Neuronal stem cell (in vitro differentiated cells): ENCODE measurements around the gene RPP30.
A peak's percentile ranks its signal among the peaks of the same experiment; 100 is the strongest.

Experiments
- DNase-seq: peaks from one replicate; pipeline ENCODE4 v3.0.0-alpha.2; 2013; ENCODE audit warnings: low spot score
- H2AFZ ChIP-seq: one replicate; pipeline ENCODE4 v1.6.1; 2013; ENCODE audit warnings: mild to moderate bottlenecking, low read length, inconsistent platforms
- H2AK5ac ChIP-seq: 2 replicates; pipeline ENCODE4 v1.6.1; 2013; ENCODE audit warnings: low read depth, mild to moderate bottlenecking, inconsistent platforms, low read length, moderate library complexity, mixed read lengths
- H2BK120ac ChIP-seq: 2 replicates; pipeline ENCODE4 v1.6.1; 2013; ENCODE audit warnings: low read depth, mild to moderate bottlenecking, inconsistent platforms, low read length, moderate library complexity, mixed read lengths
- H2BK12ac ChIP-seq: one replicate; pipeline ENCODE4 v1.6.1; 2013; ENCODE audit warnings: low read length, inconsistent platforms
- H2BK15ac ChIP-seq: 2 replicates; pipeline ENCODE4 v1.6.1; 2013; ENCODE audit warnings: mild to moderate bottlenecking, low read length, inconsistent platforms, mixed read lengths
- H2BK5ac ChIP-seq: one replicate; pipeline ENCODE4 v1.6.1; 2013; ENCODE audit warnings: inconsistent platforms, mild to moderate bottlenecking, low read length, moderate library complexity
- H3K14ac ChIP-seq: one replicate; pipeline ENCODE4 v1.6.1; 2013; ENCODE audit warnings: low read length, inconsistent platforms
- H3K18ac ChIP-seq: 2 replicates; pipeline ENCODE4 v1.6.1; 2013; ENCODE audit warnings: low read length, inconsistent platforms
- H3K23ac ChIP-seq: 2 replicates; pipeline ENCODE4 v1.6.1; 2013; ENCODE audit warnings: low read depth, mild to moderate bottlenecking, mixed read lengths, low read length, inconsistent platforms; ENCODE audit not compliant: poor library complexity
- H3K27ac ChIP-seq: replicated peaks from 3 replicates; pipeline ENCODE4 v1.5.1; 2013; ENCODE audit warnings: low read length, inconsistent platforms
- H3K27me3 ChIP-seq, 3 experiments: 2 replicates each; pipeline ENCODE4 v1.6.1; 2013; ENCODE audit warnings: low read length in 3 of 3, mild to moderate bottlenecking in 2 of 3, inconsistent platforms in 1 of 3, low read depth in 1 of 3, mixed read lengths in 1 of 3, moderate library complexity in 1 of 3; ENCODE audit not compliant: control insufficient read depth in 3 of 3, insufficient read depth in 3 of 3
- H3K36me3 ChIP-seq, 2 donors: replicated peaks in 1 of 2; 2 replicates each; pipeline ENCODE4 v1.6.1; 2013; ENCODE audit warnings: low read length in 2 of 2; ENCODE audit not compliant: control insufficient read depth in 2 of 2, insufficient read depth in 2 of 2
- H3K4ac ChIP-seq: 2 replicates; pipeline ENCODE4 v1.6.1; 2013; ENCODE audit warnings: inconsistent platforms, mild to moderate bottlenecking, low read length, moderate library complexity
- H3K4me1 ChIP-seq, 2 donors: 1 replicate in 1 of 2; 2 replicates in 1 of 2; pipeline ENCODE4 v1.6.1; 2013; ENCODE audit warnings: low read length in 2 of 2, low read depth in 1 of 2; ENCODE audit not compliant: control insufficient read depth in 2 of 2, insufficient read depth in 1 of 2
- H3K4me2 ChIP-seq: one replicate; pipeline ENCODE4 v1.6.1; 2013; ENCODE audit warnings: mild to moderate bottlenecking, low read length, inconsistent platforms; ENCODE audit not compliant: insufficient read depth, poor library complexity, severe bottlenecking
- H3K4me3 ChIP-seq, 2 donors: 2 replicates each; pipeline ENCODE4 v1.5.1; 2013; ENCODE audit warnings: low read length in 2 of 2, mild to moderate bottlenecking in 2 of 2, inconsistent platforms in 1 of 2, moderate library complexity in 1 of 2
- H3K79me1 ChIP-seq: one replicate; pipeline ENCODE4 v1.6.1; 2013; ENCODE audit warnings: low read depth, mild to moderate bottlenecking, inconsistent platforms, low read length, moderate library complexity
- H3K9ac ChIP-seq: one replicate; pipeline ENCODE4 v1.6.1; 2013; ENCODE audit warnings: mild to moderate bottlenecking, low read depth, low read length, inconsistent platforms; ENCODE audit not compliant: poor library complexity
- H3K9me3 ChIP-seq, 2 donors: replicated peaks in 1 of 2; 2 replicates each; pipeline versions ENCODE3 to v1.6.1; 2013; ENCODE audit warnings: low read length in 2 of 2, mild to moderate bottlenecking in 2 of 2, inconsistent platforms in 1 of 2, low read depth in 1 of 2, mixed read lengths in 1 of 2, moderate library complexity in 1 of 2; ENCODE audit not compliant: control insufficient read depth in 2 of 2, insufficient read depth in 1 of 2
- H4K8ac ChIP-seq: one replicate; pipeline ENCODE4 v1.6.1; 2013; ENCODE audit warnings: low read depth, mild to moderate bottlenecking, inconsistent platforms, low read length, moderate library complexity
- H4K91ac ChIP-seq: one replicate; pipeline ENCODE4 v1.6.1; 2013; ENCODE audit warnings: low read length, low read depth, mild to moderate bottlenecking, inconsistent platforms; ENCODE audit not compliant: poor library complexity
- WGBS, 2 donors: extraction: QIAGEN DNeasy Blood & Tissue Kit; methylation state at CpG; one replicate each; pipeline ENCODE4 v1.1.7; 2013; ENCODE audit warnings: missing lambda C conversion rate in 2 of 2, mixed read lengths in 1 of 2; ENCODE audit not compliant: insufficient read length in 2 of 2, insufficient replicate concordance in 1 of 2; ENCODE audit errors: extremely low coverage in 2 of 2; 5-methylcytosine and 5-hydroxymethylcytosine counted together

Gene RPP30

GRCh38 chr10:90930070-90930837 lies 58.5 kb downstream of the RPP30 start:
- H3K4ac ChIP-seq, result no peak overlapping the region
- no peak overlapping the region for H2BK15ac ChIP-seq
- H3K14ac ChIP-seq, result no peak overlapping the region
- DNase-seq, result peak; percentile 27
- H4K91ac ChIP-seq, result no peak overlapping the region
- H3K4me3 ChIP-seq, result no peak overlapping the region
- peak overlapping the region; percentile 7 for H3K9ac ChIP-seq
- no peaks in the 10 kb centered on the region for H3K9me3 ChIP-seq
- no peak overlapping the region for H2BK12ac ChIP-seq
- no peak overlapping the region for H3K23ac ChIP-seq
- peaks cover 13 to 18% of the 10 kb centered on the region in 2 donors for H3K4me1 ChIP-seq
- no peaks in the 10 kb centered on the region for H3K36me3 ChIP-seq
- H2AK5ac ChIP-seq, result no peak overlapping the region
- no peaks in the 10 kb centered on the region for H3K27me3 ChIP-seq
- H3K4me2 ChIP-seq, result peak overlapping the region; percentile 29
- H2AFZ ChIP-seq, result peak overlapping the region; percentile 88
- no peak overlapping the region for H2BK120ac ChIP-seq
- WGBS, 2 donors, result 100% methylated on average over 1 of the region's 5 CpGs; no CpG with 5 or more reads in 1 of the 2 donors
- H3K27ac ChIP-seq, result peak overlapping the region; percentile 65
- no peak overlapping the region for H2BK5ac ChIP-seq
- no peaks in the 10 kb centered on the region for H3K79me1 ChIP-seq
- peak overlapping the region; percentile 44 for H3K18ac ChIP-seq
- H4K8ac ChIP-seq, result no peak overlapping the region

GRCh38 chr10:90930971-90931871 lies 59.4 kb downstream of the RPP30 start:
- H3K18ac ChIP-seq, result no peak overlapping the region
- no peak overlapping the region for H3K27ac ChIP-seq
- no peaks in the 10 kb centered on the region for H3K79me1 ChIP-seq
- H3K36me3 ChIP-seq, result no peaks in the 10 kb centered on the region
- no peak overlapping the region for H2BK12ac ChIP-seq
- H4K8ac ChIP-seq, result no peak overlapping the region
- no peak overlapping the region for H2BK5ac ChIP-seq
- H3K9ac ChIP-seq, result no peak overlapping the region
- no peak overlapping the region for H2BK15ac ChIP-seq
- no peak overlapping the region for H3K4ac ChIP-seq
- H3K23ac ChIP-seq, result no peak overlapping the region
- peak overlapping the region; percentile 88 for H2AFZ ChIP-seq
- H3K4me2 ChIP-seq, result no peak overlapping the region
- no peak overlapping the region for H3K4me3 ChIP-seq
- H2BK120ac ChIP-seq, result no peak overlapping the region
- no peaks in the 10 kb centered on the region for H3K9me3 ChIP-seq
- no peak overlapping the region for H2AK5ac ChIP-seq
- H3K14ac ChIP-seq, result no peak overlapping the region
- DNase-seq, result no peak
- WGBS, 2 donors, result no CpG with 5 or more reads among the region's 6 CpGs
- no peak overlapping the region for H4K91ac ChIP-seq
- H3K27me3 ChIP-seq, result no peaks in the 10 kb centered on the region
- peaks cover 15 to 24% of the 10 kb centered on the region in 2 donors for H3K4me1 ChIP-seq

GRCh38 chr10:90935581-90936275 lies 64.0 kb downstream of the RPP30 start:
- H3K4me2 ChIP-seq, result no peak overlapping the region
- no peak overlapping the region for H2BK15ac ChIP-seq
- no peak overlapping the region for H2BK5ac ChIP-seq
- peak overlapping the region; percentile 62 for H2AFZ ChIP-seq
- H4K8ac ChIP-seq, result no peak overlapping the region
- no peak overlapping the region for H2AK5ac ChIP-seq
- H2BK12ac ChIP-seq, result no peak overlapping the region
- H4K91ac ChIP-seq, result no peak overlapping the region
- H3K36me3 ChIP-seq, result no peaks in the 10 kb centered on the region
- no peaks in the 10 kb centered on the region for H3K79me1 ChIP-seq
- H3K9ac ChIP-seq, result no peak overlapping the region
- no peaks in the 10 kb centered on the region for H3K27me3 ChIP-seq
- H3K4me1 ChIP-seq, result peaks cover 16 to 19% of the 10 kb centered on the region in 2 donors
- H3K4ac ChIP-seq, result no peak overlapping the region
- no peak overlapping the region for H3K18ac ChIP-seq
- no peak for DNase-seq
- no peak overlapping the region for H3K4me3 ChIP-seq
- H3K14ac ChIP-seq, result no peak overlapping the region
- H3K9me3 ChIP-seq, result no peaks in the 10 kb centered on the region
- no peak overlapping the region for H3K27ac ChIP-seq
- H2BK120ac ChIP-seq, result no peak overlapping the region
- H3K23ac ChIP-seq, result no peak overlapping the region
- WGBS, 2 donors, result no CpG with 5 or more reads among the region's 5 CpGs
